ENCODE data around the gene DUSP28.
"Not testable (repeated sequence)": the region's sequence is repeated elsewhere in the genome, so short reads cannot be mapped to it uniquely, and the experiment has no call there.

The DUSP28 gene

DNA sequence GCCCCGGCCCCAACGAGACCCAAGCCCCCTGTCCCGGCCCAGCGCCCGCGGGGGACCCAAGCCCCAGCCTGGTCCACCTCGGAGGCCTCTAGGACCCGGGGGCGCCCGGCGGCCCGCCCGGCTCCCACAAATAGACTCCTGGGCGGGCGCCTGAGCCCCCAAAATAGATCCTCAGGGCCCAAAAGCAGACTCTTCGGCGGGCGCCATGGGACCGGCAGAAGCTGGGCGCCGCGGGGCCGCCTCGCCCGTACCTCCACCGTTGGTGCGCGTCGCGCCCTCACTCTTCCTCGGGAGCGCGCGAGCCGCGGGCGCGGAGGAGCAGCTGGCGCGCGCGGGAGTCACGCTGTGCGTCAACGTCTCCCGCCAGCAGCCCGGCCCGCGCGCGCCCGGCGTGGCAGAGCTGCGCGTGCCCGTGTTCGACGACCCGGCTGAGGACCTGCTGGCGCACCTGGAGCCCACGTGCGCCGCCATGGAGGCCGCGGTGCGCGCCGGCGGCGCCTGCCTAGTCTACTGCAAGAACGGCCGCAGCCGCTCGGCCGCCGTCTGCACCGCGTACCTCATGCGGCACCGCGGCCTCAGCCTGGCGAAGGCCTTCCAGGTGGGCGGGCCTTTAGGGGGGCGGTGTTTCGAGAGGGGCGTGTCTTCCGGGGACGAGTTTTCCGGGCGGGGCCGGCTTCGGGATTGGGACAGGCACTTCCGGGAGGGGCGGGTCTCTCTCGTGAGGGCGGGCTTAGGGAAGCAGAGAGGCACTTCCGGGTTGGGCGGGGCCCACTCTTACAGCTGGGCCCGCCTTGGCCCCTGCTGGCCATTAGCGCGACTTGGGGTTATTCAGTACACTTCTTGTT, 545 bp downstream of the DUSP28 start:
- peak; percentile 100 for DNase-seq (ENCODE audit: low spot score)

DNA sequence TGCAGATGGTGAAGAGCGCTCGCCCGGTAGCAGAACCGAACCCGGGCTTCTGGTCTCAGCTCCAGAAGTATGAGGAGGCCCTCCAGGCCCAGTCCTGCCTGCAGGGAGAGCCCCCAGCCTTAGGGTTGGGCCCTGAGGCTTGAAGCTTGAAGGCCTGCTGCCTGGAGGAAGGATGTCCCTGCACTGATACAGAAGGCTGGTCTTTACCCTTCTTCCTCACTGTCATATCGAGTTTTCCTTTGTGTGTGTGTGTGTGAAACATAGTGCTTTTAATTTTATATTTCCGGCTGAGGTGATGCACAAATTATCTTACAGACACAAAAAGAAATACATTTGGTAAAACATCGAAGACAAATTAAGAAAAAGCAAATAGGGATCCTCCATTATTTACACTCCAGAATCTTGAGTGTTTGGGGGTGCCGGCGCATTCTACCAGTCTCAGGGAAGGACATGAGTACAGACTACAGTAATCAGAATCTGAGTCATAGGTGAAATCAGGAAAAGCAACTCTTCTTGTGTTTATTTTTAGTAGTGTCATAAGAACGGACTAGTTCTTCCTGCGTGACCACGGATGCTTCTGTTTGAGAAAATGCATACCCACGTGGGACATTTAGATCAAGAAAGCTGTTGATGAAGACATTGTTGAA, 1.3 kb downstream of the DUSP28 start:
- DNase-seq (ENCODE audit: low spot score) = peak; percentile 62

DNA sequence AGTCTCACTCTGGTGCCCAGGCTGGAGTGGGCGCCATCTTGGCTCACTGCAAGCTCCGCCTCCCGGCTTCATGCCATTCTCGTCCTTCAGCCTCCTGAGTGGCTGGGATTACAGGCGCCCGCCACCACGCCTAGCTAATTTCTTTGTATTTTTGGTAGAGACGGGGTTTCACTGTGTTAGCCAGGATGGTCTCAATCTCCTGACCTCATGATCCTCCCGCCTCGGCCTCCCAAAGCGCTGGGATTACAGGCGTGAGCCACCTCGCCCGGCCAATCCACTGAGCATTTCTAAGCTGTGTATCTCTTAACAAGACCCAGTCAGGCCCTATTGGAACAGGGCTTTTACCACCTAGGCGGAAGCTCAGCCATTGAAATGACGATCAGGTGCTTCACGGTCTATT, 3.1 kb downstream of the DUSP28 start:
- DNase-seq (ENCODE audit: low spot score) = not testable (repeated sequence)

DNA sequence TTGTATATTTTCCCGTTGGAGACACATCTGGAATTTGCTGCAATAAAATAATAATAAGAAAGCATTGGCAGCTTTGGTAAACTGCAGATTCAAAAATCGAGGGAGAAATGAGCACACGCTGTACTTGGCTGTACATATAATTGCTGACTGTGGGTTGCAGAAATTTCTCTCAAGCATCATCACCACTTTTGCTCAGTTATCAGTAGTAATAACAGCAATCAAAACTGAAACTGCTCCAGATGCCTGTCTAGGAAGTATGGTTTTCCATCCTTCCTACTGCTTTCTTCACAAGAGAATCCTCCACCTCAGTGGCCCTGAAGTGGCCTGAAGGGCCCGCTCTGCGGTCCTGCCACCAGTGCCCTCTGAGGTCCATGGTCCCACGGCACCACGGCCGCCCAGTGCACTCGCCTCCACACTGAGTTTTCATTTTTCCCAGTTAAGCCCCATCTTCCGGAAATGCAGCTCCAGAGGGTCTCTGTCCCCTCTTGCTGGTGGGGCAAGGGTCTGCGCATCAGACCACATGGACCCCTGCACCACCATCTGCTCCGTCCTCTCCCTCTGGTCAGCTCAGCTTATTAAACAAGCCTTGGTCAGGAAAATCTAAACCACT, 3.9 kb downstream of the DUSP28 start:
- no peak for DNase-seq (ENCODE audit: low spot score)

DNA sequence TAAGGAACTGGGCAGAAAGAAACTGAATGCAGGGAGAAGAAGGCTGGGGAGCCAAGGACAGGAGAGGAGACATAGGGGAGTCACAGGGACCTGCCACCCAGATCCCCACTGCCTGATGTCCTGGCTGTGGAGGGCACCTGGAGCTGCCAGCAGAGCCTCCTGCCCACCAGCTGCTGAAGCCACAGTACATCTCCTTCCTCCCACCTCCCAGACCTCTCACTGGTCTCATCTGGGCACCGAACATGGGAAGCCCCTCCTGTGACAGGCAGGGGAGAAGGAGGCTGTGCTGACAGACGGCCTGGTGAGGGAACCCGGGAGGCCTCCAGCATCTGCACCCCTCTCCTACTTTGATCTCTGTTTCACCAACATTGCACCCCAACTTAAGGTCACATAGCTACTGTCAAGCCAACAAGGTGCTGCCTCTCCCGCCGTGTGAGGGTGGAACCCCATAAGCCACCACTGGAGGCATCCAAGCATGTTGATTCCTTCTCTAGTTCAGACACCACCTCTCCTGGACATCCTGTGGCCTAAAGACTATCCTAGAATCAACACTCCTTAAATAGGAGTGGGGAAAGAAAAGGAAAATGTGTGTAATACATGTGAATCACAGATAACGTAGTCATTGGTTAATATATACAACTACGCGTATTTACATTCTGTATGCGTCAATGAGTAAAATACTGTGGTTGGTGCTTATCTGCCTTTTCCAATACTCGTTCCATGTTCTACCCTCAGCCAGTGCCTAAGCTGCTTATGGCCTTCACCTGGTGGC, 4.6 kb downstream of the DUSP28 start:
- peak; percentile 43 for DNase-seq (ENCODE audit: low spot score)

DNA sequence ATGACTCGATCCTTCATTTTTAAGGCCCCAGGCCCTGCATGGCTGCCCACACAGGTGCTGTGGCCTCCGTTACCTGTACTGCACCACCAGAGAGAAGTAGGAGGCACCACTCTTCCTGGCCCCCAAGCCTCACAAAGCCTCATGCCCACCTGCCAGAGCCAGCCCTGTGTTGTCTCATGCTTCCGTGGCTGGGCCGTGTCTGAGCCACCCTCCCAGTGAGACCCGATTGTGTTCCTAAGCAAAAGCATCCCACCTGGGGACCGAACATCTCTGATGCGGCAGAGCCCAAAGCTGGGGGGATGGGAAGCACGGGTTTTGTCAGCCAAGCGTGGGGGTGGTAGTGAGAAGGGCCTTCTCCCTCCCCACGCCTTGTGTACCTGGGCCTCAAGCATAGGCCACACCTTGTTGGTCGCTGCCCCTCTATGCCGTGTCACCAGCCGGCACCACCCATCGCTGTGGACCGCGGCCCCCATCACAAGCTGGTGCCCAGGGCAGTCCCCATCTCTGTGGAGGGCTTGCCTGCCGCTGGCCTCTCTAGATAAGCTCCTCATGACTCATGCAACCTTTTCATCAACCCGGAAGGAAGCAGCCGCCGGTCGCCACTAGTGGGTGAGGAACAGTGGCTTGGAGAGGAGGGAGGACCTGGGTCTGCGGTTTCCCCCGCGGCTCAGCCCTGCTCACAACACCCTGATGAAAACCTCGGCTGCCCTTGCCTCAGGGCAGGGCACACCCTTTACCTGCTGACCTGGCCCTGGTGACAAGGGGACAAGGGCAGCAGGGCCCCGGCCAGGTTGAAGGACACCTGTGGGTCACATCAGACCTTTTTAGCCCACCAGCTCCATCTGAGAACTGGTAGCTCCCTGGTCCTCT, 5.4 kb downstream of the DUSP28 start:
- DNase-seq (ENCODE audit: low spot score) = peak; percentile 94

DNA sequence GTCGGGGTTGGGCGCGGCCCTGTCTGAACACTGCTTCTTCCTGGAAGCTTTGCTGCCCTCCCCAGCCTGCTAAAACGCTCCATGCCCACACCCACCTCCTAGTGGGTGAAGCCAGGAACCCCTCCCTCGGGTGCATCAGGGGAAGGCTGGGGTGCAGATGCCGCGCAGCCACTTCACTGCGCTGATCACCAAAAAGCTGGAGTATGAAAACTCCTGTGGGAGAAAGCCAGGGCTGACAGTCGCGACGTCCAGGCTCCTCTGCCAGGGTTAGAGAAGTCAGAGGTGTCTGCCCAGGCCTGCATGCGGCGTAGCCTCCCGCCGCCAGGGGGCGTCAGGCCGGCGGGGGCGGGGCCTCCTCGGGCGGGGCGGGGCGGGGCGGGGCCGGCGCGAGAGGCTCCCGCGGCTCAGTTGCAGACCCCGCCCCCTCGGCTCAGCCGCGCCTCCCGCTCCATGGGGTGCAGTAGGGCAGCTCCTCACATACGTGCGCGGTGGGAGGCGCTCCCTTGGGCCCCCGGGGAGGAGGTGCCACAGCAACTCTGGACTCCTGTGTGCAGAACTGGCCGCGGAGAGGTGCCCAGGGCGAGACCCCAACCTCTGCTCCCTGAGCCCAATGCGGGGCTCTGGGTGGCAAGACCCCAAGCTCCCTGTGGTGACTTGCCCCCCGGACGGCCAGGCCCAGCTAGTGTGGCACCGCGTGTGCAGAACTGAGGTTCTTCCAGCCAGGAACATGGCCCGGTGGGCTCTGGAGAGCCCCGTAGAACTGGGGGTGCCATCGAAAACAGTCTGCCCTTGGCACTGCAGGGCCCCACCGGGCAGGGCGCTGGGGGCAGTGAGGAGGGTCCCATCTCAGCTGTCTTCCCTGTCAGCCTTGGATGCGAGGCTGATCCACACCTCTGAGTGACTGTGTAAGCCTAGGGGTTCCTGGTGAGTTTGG, 6.3 kb downstream of the DUSP28 start:
- peak; percentile 95 for DNase-seq (ENCODE audit: low spot score)

DNA sequence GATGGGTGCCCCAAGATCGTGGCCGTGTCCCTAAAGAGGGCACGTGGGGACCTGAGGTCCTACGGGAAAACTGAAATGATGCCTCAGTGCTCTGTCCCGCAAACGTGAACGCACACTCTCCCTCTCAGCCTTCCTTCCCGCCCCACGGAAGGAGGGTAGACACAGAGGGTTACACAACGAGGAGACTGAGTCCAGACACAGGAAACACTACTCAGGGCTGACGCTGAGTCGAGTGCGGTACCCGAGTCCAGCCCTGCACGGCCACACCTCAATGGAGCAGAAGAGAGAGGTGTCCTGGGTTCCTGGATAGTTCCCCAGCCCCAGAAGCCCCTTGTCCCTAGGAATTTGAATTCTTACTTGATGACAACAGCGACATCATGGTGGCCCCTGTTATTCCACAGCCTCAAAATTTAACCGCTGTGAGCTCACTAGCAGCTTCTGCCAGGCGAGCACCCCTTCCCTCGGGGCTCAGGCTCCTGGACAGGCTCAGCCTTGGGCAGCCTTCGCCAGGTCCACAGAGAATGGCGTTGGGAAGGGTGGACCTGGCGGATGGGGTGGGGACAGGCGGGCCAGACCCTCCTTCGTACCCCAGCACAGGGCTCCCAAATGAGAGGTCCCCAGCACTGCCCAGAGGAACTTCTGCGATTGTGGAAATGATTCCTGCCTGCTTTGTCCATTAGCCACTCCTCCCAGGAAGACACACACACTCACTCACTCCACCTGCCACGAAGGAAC, 7.1 kb downstream of the DUSP28 start:
- peak; percentile 32 for DNase-seq (ENCODE audit: low spot score)

DNA sequence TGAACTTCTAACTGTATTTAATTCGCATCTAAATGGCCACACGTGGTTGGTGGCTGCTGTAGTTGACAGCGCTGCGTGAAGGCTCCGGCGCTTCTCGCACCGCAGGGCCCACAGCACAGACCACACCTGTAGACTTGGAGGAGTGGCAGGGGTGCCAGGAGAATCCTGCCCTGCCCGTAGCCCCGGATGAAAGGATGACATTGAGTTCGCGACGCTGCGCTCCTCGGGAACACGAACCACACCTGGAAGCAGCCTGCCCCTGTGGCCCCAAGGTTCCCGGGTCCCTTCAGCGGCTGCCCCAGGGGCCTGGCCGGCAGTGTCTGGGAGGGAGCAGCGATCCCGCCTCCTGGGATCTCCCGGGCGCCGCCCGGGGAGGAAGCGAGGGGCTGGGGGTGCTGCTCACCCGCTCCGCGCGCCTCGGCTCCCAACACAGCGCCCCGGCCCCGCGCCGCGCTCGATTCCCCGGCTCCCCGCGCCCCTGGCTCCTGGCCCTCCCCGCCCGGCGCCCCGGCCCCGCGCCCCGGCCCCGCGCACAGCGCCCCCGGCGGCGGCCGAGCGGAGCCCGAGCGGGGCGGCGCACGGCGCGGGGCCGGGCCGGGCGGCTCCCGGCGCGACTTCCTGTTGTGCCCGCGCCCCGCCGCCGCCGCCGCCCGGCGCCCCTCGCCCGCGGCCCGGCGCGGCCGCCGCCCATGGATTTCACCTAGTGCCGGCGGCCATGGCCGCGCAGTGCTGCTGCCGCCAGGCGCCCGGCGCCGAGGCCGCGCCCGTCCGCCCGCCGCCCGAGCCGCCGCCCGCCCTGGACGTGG, 7.9 kb downstream of the DUSP28 start, which contains the start of gene RNPEPL1:
Gene RNPEPL1 (plus strand): TSS at position 613 of the 806 bp plus-strand sequence. CDS start 103 bp downstream, at position 716.
- DNase-seq (ENCODE audit: low spot score) = peak; percentile 44

DNA sequence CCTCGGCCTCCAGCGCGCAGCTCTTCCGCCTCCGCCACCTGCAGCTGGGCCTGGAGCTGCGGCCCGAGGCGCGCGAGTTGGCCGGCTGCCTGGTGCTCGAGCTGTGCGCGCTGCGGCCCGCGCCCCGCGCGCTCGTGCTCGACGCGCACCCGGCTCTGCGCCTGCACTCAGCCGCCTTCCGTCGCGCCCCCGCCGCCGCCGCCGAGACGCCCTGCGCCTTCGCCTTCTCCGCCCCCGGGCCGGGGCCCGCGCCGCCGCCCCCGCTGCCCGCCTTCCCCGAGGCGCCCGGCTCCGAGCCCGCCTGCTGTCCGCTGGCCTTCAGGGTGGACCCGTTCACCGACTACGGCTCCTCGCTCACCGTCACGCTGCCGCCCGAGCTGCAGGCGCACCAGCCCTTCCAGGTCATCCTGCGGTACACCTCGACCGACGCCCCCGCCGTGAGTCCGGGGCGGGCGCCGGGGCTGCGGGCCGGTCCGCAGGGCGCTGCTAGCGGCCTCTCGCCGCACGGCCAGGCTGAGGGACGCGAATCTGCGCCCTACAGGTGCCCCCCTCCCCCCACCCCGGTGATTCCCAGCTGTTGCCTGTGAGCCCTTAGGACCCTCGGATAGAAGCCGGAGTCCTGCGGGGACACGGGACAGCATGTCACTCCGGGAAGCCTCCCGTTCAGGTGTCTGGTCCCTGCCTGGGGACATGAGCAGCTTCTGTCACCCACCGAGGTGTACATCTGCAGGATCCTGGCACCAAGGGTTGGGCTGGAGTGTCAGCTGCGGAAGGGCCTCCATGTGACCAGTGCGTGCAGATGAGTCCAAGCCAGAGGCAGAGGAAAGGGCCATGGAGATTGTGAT, 8.7 kb downstream of the DUSP28 start:
- peak; percentile 28 for DNase-seq (ENCODE audit: low spot score)

DNA sequence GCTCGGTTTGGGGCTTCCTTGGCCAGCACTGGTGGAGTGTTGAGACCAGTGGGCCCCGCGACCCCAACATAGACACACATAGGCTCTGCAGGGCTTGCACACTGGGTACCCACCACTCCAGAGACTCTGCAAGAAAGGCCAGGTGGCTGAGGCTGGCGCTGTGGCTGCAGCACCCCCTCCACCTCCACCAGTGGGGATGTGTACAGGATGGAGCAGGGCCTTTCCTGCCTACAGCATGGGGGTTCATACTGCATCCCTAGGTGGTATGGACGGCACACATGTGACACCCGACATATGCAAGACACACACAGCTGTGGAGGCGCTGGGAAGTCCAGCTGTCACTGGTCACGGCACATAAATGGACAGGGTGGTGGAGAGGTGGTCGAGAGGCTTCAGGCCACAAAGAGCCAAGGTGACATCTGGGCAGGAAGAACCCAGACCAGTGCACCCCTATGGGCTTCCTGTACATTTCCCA, 9.4 kb downstream of the DUSP28 start:
- no peak for DNase-seq (ENCODE audit: low spot score)

DNA sequence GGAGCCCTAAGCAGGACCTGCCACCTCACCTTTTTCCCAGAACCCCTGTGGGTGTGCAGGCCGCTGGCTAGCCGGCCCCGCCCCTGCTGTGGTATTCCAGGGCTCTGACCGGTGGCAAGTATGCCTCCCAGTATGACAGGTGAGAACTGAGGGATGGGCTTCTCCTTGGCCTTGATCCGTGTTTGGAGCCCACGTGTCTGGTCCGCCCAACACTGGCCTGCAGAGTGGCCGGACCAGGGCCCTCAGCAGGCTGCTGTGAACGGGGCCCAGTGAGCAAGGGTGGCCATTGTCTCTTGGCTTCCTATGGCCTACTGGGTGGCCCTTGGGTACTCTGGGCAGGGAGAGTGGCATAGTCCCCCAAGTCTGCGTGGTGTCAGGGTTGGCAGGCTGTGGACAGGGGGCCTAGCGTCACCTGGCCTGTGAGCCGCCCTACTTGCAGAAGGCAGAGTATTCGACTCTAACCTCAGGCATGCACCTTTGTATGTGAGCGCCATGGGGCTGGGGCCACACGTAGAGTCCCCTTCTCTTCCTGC, 9.9 kb downstream of the DUSP28 start:
- DNase-seq (ENCODE audit: low spot score) = no peak

DNA sequence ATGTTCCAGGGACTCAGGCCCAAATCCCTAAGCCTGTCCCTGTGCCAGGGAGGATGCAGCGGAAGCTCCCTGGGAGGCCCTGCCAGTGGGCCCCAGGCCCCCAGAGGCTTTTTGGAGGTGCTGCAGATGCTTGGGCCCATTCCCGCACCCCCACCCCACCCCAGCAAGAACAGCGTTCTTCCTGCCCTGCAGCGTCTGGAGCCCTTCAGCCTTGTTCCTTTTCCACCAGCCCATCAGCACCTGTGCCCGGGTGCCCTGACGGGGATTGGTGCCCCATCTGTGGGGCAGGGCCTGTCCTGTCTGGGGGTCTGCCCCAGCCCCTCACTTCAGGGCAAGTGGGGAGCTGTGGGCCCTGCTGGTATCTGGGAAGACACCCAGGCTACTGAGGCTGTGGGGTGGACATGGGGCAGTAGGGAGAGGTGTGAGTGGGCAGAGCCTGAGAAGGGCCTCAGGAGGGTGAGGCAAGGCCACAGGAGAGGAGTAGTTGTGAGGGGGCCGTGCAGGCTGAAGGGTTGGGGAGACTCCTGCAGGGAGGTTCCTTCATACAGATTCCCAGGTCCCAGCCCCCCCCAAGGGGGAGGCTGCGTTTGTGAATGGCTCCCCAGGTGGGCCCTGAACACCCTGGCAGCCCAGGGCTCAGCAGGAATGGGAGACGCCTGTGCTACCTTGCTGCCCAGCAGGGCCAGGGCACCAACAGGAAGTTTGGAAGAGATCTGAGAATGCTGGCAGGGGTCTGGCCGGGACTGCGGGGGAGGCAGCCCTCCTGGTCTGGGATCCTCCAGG, 10.6 kb downstream of the DUSP28 start:
- no peak for DNase-seq (ENCODE audit: low spot score)

DNA sequence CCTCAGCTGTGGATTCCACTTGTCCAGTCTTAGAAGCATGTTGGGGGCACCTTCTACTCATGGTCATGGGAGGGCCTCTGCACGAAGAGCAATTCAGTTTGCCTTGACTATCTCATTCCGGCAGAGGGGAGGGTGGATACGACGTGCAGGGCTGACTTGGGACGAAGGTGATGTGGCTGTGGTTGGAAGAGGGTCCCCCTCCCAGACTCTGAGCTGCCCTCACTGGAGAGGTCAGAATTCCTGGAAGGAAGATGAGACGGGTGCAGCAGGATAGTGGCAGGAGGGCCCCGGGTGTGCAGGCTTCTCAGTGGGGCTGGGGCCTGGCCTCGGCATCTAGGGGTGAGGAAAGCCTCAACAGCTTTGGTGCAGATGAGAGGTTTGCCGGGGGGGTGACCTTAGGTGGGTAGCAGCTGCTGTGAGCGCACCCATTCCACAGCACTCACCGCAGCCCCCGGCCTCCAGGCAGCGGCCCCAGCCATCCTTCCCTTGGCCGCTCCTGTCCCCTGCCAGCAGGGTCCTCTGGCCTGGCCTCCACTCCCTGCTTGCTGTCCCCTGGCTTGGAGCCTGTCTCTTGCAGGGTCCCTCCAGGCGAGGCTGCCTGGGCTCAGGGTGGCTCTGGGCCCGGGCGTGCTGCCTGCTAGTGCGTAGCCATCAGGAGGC, 11.3 kb downstream of the DUSP28 start:
- no peak for DNase-seq (ENCODE audit: low spot score)

DNA sequence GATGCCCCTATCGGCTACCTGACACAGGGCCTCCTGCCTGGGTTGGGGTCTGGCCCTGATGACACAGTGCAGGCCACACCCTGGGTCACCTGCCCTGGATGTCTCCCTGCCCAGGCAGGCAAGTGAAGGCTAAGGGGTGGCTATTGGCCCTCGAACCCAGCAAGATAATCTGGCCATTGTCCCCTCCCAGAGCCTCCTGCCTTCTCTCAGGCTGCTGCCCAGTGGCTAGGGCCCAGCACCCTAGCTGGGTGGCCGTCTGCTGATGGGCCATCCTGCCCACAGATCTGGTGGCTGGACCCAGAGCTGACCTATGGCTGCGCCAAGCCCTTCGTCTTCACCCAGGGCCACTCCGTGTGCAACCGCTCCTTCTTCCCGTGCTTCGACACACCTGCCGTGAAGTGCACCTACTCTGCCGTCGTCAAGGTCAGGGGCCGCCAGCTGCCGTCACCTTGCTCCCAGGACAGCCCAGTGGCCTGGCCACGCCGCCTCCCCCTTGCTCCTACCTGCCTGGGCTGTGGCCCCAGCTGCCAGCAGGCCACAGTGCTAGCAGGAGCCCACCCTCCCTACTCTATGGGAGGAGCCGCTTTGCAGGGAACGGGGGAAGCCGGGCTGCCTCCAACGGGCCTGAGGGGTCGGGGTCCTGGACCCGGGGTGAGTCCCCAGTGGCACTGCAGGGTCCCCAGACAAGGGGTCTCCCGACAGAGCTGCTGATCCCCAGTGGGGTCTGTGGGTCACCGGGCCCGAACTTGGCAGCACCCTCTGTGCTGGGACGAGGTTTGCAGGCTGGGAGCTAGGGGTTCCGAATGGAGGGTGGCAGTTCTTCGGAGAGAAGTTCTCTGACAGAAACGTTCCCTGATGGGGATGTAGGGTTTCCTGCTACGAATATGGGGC, 12.2 kb downstream of the DUSP28 start:
- DNase-seq (ENCODE audit: low spot score) = no peak

Measured in activated CD4-positive, alpha-beta T cell treated with anti-CD3 and anti-CD28 coated beads, Interleukin-2, Interleukin-4, amounts not matched to agents 100 ng/mL and 50 ng/mL, durations not matched to agents 16 hours and 8 hours (primary cell).